CD4-positive, alpha-beta T cell treated with Interferon alpha-2 for 1 hour (primary cell): ENCODE measurements around the gene HLA-DMB.

Experiments
- DNase-seq, 2 donors: peaks; one replicate each; pipeline ENCODE4 v3.0.0-alpha.2; 2020 to 2022

HLA-DMB gene

GRCh38 chr6:32940656-32941213, at the start of gene HLA-DMB:
HLA-DMB (minus strand) TSS chr6:32941028; CDS start chr6:32940807, 221 bp downstream.
- DNase-seq: peak; percentile 75 to 84

GRCh38 chr6:32989368-32989767, 48.5 kb upstream of the HLA-DMB start:
- no peak for DNase-seq

- DNase-seq: peak; percentile 87 to 90
Observed at GRCh38 chr6:32984622-32985389, 44.0 kb upstream of the HLA-DMB start.

- no peak for DNase-seq
Observed at GRCh38 chr6:32983964-32984621, 43.3 kb upstream of the HLA-DMB start.

- DNase-seq: no peak
Observed at GRCh38 chr6:32983493-32983848, 42.6 kb upstream of the HLA-DMB start.

GRCh38 chr6:32982702-32983492, 42.1 kb upstream of the HLA-DMB start:
- no peak for DNase-seq

GRCh38 chr6:32982084-32982701, 41.4 kb upstream of the HLA-DMB start:
- DNase-seq: no peak

- no peak for DNase-seq
Observed at GRCh38 chr6:32980488-32981038, 39.7 kb upstream of the HLA-DMB start.

GRCh38 chr6:32979720-32980487, 39.1 kb upstream of the HLA-DMB start:
- no peak for DNase-seq

- DNase-seq: no peak
Observed at GRCh38 chr6:32977953-32978324, 37.1 kb upstream of the HLA-DMB start.

- DNase-seq: no peak
Observed at GRCh38 chr6:32977272-32977952, 36.6 kb upstream of the HLA-DMB start.

GRCh38 chr6:32976334-32977069, 35.7 kb upstream of the HLA-DMB start:
- DNase-seq: no peak

GRCh38 chr6:32975886-32976285, 35.1 kb upstream of the HLA-DMB start:
- DNase-seq: no peak

GRCh38 chr6:32974541-32975308, 33.9 kb upstream of the HLA-DMB start:
- no peak for DNase-seq

- peak in 1 of 2 donors; percentile 71 for DNase-seq
Observed at GRCh38 chr6:32974016-32974333, 33.1 kb upstream of the HLA-DMB start.

GRCh38 chr6:32973144-32974015, 32.6 kb upstream of the HLA-DMB start:
- DNase-seq: peak; percentile 71 to 80

- DNase-seq: peak; percentile 50 to 68
Observed at GRCh38 chr6:32972353-32973143, 31.7 kb upstream of the HLA-DMB start.
